HG03521 (cell line): ENCODE data around the gene AFMID.

Source experiments
- ATAC-seq: cut with Tn5 transposase; IDR thresholded peaks from one replicate; pipeline ENCODE4 v1.9.1; 2021; ENCODE audit warnings: mild to moderate bottlenecking, moderate library complexity; ENCODE audit not compliant: unreplicated experiment

The AFMID gene

GRCh38 chr17:78176548-78177025 is 10.6 kb upstream of the AFMID start:
- ATAC-seq: no peak

- no peak for ATAC-seq
Observed at GRCh38 chr17:78179372-78179771, 7.8 kb upstream of the AFMID start.

GRCh38 chr17:78180083-78180482 is 7.1 kb upstream of the AFMID start:
- no peak for ATAC-seq

GRCh38 chr17:78180508-78180907 is 6.7 kb upstream of the AFMID start:
- no peak for ATAC-seq

- no peak for ATAC-seq
Observed at GRCh38 chr17:78182504-78182903, 4.7 kb upstream of the AFMID start.

- ATAC-seq: no peak
Observed at GRCh38 chr17:78183916-78184315, 3.2 kb upstream of the AFMID start.

GRCh38 chr17:78184351-78184750 is 2.8 kb upstream of the AFMID start:
- ATAC-seq: no peak

- ATAC-seq: no peak
Observed at GRCh38 chr17:78184868-78185267, 2.3 kb upstream of the AFMID start.

GRCh38 chr17:78185981-78186691 is 1.0 kb upstream of the AFMID start:
- ATAC-seq: no peak

GRCh38 chr17:78196716-78197115 is 9.6 kb downstream of the AFMID start:
- ATAC-seq: no peak

GRCh38 chr17:78197147-78197832 is 10.1 kb downstream of the AFMID start:
- ATAC-seq: no peak

- no peak for ATAC-seq
Observed at GRCh38 chr17:78200451-78200850, 13.3 kb downstream of the AFMID start.

- ATAC-seq: no peak
Observed at GRCh38 chr17:78202666-78203065, 15.5 kb downstream of the AFMID start.

- no peak for ATAC-seq
Observed at GRCh38 chr17:78204387-78205123, 17.4 kb downstream of the AFMID start.

GRCh38 chr17:78205124-78205775 is 18.1 kb downstream of the AFMID start:
- ATAC-seq: no peak

- ATAC-seq: no peak
Observed at GRCh38 chr17:78206298-78206697, 19.1 kb downstream of the AFMID start.

- ATAC-seq: no peak
Observed at GRCh38 chr17:78208486-78208885, 21.3 kb downstream of the AFMID start.

GRCh38 chr17:78210111-78210510 is 22.9 kb downstream of the AFMID start:
- ATAC-seq: no peak

- no peak for ATAC-seq
Observed at GRCh38 chr17:78211032-78211431, 23.9 kb downstream of the AFMID start.

- ATAC-seq: peak; percentile 94
Observed at GRCh38 chr17:78214016-78214705, 27.0 kb downstream of the AFMID start, which contains the start of gene BIRC5. Gene BIRC5 (plus strand): TSS chr17:78214253. CDS start chr17:78214317, 64 bp downstream.

- ATAC-seq: no peak
Observed at GRCh38 chr17:78214706-78215061, 27.5 kb downstream of the AFMID start.
